Tibial nerve (tissue), 4 donors: ENCODE results near the gene GNG7. TPM values are rescaled to one million over a fixed set of nuclear protein-coding genes. Genes with fewer than 3 reads are reported as not detected.

Experiments used
- DNase-seq, 2 donors: peaks; one replicate each; pipeline ENCODE4 v3.0.0-alpha.2; 2019; ENCODE audit warnings: low spot score in 2 of 2
- H3K27ac ChIP-seq, 4 donors: fragments of 200-600 bp; sonication (generic) in 3 of 4; one replicate each; pipeline ENCODE4 v1.5.1; 2017 to 2019; ENCODE audit warnings: mild to moderate bottlenecking in 1 of 4
- H3K27me3 ChIP-seq, 2 donors: fragments of 200-600 bp; sonication (generic) in 1 of 2; one replicate each; pipeline versions ENCODE4 v1.5.1 to v1.6.0; 2017 to 2019
- H3K36me3 ChIP-seq, 3 donors: fragments of 200-600 bp; sonication (generic); one replicate each; pipeline ENCODE4 v1.5.1; 2018 to 2019
- H3K4me1 ChIP-seq, 4 donors: fragments of 200-600 bp; sonication (generic) in 3 of 4; one replicate each; pipeline ENCODE4 v1.5.1; 2017 to 2019
- H3K4me3 ChIP-seq, 4 donors: fragments of 200-600 bp; sonication (generic) in 3 of 4; one replicate each; pipeline ENCODE4 v1.5.1; 2017 to 2019; ENCODE audit warnings: mild to moderate bottlenecking in 1 of 4, moderate library complexity in 1 of 4
- H3K9me3 ChIP-seq, 4 donors: fragments of 200-600 bp; sonication (generic) in 3 of 4; one replicate each; pipeline ENCODE4 v1.5.1; 2017 to 2019
- EP300 ChIP-seq, 2 donors: sonication (generic); formaldehyde crosslinking; IDR thresholded peaks; one replicate each; pipeline ENCODE4 v1.6.1; 2017; ENCODE audit warnings: antibody characterized with exemption in 2 of 2, mild to moderate bottlenecking in 1 of 2
- POLR2A ChIP-seq, 2 donors: fragments of 450-650 bp; IDR thresholded peaks; one replicate each; pipeline ENCODE4 v1.6.1; 2017; ENCODE audit warnings: antibody characterized with exemption in 2 of 2, mild to moderate bottlenecking in 2 of 2, moderate library complexity in 2 of 2
- WGBS, 2 donors: methylation state at CpG; one replicate each; pipeline ENCODE4 v1.1.5; 2018; 5-methylcytosine and 5-hydroxymethylcytosine counted together
- total RNA-seq, 4 donors: library from RNA; depleted of rRNA; stranded (reverse); fragments of >200 nt; gene quantifications; one replicate each; pipeline ENCODE4 v1.1.0, GENCODE V29; 2016
- TF ChIP-seq, protein P1 (sequence below), 5 experiments: fragments of 200-600 bp in 3 of 5; fragments of 450-650 bp in 2 of 5; sonication (generic) in 3 of 5; IDR thresholded peaks; one replicate each; pipeline ENCODE4 v1.5.1; 2016 to 2019; ENCODE audit warnings: antibody characterized with exemption in 5 of 5, mild to moderate bottlenecking in 3 of 5, moderate library complexity in 2 of 5

The GNG7 gene
- total RNA-seq, 4 donors from 2014 or later: 2.6 to 5.3 (median 3.5) TPM

DNA sequence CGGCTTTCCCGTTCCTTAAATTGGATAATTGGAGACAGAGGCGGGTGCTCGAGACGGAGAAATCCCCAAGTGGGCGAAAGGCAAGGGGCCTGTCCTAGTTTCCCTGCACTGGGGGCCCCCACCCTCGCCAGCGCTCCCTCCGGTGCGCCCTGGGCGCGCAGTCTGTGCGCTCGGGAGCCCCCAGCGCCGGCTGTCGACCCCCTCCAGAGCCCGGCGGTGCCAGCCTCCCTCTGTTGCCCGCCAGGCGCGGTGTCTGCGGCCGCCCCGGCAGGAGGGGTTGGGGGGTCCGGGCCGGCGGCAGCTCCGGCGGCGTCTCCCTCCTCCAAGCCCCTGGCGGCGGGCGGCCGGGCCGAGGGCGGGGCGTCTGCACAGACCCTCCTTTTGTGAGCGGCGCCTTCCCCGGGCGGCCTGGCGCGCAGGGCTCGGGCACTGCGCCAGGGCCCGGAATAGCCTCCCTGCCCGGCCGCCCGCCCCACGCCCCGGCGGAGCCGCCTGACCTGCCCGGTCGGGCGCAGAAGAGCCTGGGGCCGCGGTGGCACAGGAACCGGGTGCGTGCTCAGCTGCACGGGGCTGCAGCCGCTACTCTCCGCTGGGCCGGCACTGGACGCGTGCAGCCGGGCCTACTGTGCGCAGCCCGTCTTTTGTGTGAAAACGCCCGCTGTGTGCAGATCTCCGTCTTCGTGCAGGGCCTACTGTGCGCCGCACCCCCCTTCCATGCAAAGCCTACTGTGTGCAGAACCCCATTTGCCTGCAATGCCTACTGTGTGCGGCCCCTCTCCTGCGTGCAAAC lies 213.4 kb downstream of the GNG7 start:
- no peaks in the 10 kb centered on the region for H3K9me3 ChIP-seq
- H3K4me1 ChIP-seq: peaks cover 0 to 44% (median 24%) of the 10 kb centered on the region in 4 donors
- no peak for DNase-seq
- peaks cover 0 to 12% of the 10 kb centered on the region in 2 donors for H3K27me3 ChIP-seq
- H3K36me3 ChIP-seq: no peaks in the 10 kb centered on the region
- H3K27ac ChIP-seq: peak overlapping the region in 1 of 4 donors; percentile 69
- WGBS, 2 donors: 4 to 5% methylated on average over 38 to 54 of the region's 78 CpGs
- TF ChIP-seq, protein P1, sequence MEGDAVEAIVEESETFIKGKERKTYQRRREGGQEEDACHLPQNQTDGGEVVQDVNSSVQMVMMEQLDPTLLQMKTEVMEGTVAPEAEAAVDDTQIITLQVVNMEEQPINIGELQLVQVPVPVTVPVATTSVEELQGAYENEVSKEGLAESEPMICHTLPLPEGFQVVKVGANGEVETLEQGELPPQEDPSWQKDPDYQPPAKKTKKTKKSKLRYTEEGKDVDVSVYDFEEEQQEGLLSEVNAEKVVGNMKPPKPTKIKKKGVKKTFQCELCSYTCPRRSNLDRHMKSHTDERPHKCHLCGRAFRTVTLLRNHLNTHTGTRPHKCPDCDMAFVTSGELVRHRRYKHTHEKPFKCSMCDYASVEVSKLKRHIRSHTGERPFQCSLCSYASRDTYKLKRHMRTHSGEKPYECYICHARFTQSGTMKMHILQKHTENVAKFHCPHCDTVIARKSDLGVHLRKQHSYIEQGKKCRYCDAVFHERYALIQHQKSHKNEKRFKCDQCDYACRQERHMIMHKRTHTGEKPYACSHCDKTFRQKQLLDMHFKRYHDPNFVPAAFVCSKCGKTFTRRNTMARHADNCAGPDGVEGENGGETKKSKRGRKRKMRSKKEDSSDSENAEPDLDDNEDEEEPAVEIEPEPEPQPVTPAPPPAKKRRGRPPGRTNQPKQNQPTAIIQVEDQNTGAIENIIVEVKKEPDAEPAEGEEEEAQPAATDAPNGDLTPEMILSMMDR (IDR thresholded peaks at IDR 0.05): peak in 1 of 5 experiments; percentile 26
- TF ChIP-seq POLR2A (IDR thresholded peaks at IDR 0.05) (no peak), EP300 (IDR thresholded peaks at IDR 0.05) (no peak)
- H3K4me3 ChIP-seq: peak overlapping the region; percentile 19 to 59 (median 32)

DNA sequence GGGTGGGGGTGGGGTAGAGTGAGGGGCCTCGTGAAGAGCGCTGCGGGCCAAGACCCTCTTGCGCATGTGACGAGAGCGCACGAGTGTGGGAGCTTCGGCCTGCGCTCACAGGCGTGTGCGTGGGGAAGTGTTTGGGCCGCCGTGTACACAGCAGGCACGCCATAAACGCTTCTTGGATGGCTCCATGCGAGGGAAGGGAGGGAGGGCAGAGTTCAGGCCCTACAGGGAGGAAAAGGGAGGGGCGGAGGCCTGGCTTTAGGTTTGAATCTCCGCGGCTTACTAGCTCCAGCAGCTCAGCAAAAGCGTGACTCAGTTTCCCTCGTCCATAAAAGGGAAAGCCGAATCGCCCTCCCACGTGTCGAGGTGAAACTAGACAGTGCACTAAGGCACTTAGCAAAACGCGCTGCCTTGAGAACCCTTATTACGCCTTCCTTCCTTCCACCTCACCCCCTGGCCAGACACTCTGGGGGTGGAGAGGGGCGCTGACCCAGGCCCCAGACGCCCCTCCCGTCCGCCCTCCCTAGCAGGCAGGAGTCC lies 214.0 kb downstream of the GNG7 start:
- Histone ChIP-seq H3K4me3 (peak overlapping the region; percentile 19 to 59 (median 32)), H3K27me3 (peaks cover 0 to 12% of the 10 kb centered on the region in 2 donors), H3K4me1 (peaks cover 0 to 39% (median 23%) of the 10 kb centered on the region in 4 donors), H3K9me3 (peaks cover 0 to 4% (median 0%) of the 10 kb centered on the region in 4 donors), H3K27ac (peak overlapping the region in 1 of 4 donors; percentile 69), H3K36me3 (no peaks in the 10 kb centered on the region)
- DNase-seq: no peak
- 6% methylated on average over 28 to 32 of the region's 32 CpGs for WGBS, 2 donors
- TF ChIP-seq EP300 (IDR thresholded peaks at IDR 0.05) (no peak), POLR2A (IDR thresholded peaks at IDR 0.05) (no peak)
- TF ChIP-seq, protein P1 (IDR thresholded peaks at IDR 0.05): no peak

DNA sequence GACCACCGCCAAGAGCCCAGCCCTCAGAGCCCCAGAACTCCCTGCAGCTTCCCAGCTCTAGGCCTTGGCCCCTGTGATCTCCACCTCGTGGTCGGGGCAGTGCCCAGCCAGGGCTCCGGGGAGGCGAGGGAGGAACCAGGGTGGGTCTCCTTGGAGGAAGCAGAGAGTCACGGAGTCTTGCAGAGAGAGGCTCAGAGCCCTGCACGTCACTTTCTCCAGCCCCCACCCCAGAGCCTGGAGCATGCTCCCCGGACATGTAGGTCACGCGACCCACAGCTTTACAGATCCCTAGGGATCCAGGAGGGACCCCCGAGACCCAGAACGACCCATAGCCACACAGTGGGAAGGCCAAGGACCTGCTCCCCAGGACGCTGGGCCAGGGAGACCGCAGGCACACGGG lies 214.7 kb downstream of the GNG7 start:
- no peak for DNase-seq
- no peak for TF ChIP-seq POLR2A (IDR thresholded peaks at IDR 0.05)
- TF ChIP-seq EP300 (IDR thresholded peaks at IDR 0.05): no peak
- TF ChIP-seq, protein P1 (IDR thresholded peaks at IDR 0.05): no peak
- H3K27ac ChIP-seq: no peak overlapping the region
- 15 to 16% methylated on average over 15 of the region's 15 CpGs for WGBS, 2 donors
- H3K4me1 ChIP-seq: peaks cover 0 to 39% (median 23%) of the 10 kb centered on the region in 4 donors
- no peaks in the 10 kb centered on the region for H3K36me3 ChIP-seq
- peaks cover 0 to 10% (median 0%) of the 10 kb centered on the region in 4 donors for H3K9me3 ChIP-seq
- H3K27me3 ChIP-seq: peaks cover 0 to 12% of the 10 kb centered on the region in 2 donors
- H3K4me3 ChIP-seq: peak overlapping the region in 1 of 4 donors; percentile 59

DNA sequence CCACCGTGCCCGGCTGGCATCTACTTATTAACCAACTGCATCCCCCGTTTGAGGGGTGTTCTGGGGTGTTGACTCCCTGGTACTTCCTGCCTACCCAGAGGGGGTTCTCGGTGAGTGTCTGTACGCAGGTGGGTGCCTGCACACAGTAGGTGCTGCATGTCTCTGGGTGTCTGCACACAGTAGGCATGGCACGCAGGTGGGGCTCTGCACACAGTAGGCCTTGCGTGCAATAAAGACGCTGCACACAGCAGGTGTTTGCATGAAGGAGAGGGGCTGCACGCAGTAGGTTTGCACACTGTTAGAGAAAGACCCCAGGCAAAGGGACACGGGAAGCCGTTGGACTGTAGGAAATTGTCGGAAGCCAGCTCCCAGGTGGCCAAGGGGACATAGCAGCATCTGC lies 215.4 kb downstream of the GNG7 start:
- TF ChIP-seq POLR2A (IDR thresholded peaks at IDR 0.05) (no peak), EP300 (IDR thresholded peaks at IDR 0.05) (no peak)
- TF ChIP-seq, protein P1 (IDR thresholded peaks at IDR 0.05): no peak
- no peaks in the 10 kb centered on the region for H3K36me3 ChIP-seq
- no peak overlapping the region for H3K27ac ChIP-seq
- DNase-seq: no peak
- no peak overlapping the region for H3K4me3 ChIP-seq
- H3K9me3 ChIP-seq: peaks cover 0 to 11% (median 0%) of the 10 kb centered on the region in 4 donors
- peaks cover 0 to 12% of the 10 kb centered on the region in 2 donors for H3K27me3 ChIP-seq
- H3K4me1 ChIP-seq: peaks cover 0 to 39% (median 23%) of the 10 kb centered on the region in 4 donors
- WGBS, 2 donors: 81 to 84% methylated on average over 12 of the region's 12 CpGs

DNA sequence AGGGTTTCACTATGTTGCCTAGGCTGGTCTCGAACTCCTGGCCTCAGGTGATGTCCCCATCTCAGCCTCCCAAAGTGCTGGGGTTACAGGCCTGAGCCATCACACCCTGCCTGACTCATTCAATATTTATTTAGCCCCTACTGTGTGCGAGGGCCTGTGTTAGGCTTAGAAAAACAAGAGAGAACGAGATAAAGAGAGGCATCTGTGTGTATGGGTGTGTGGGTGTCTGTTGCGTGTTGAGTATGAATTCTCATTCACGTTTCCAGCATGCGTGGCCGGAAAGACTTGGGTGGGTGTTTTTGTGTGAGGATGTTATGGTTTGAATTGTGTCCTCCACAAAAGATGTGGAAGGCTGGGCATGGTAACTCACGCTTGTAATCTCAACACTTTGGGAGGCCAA lies 217.1 kb downstream of the GNG7 start:
- H3K9me3 ChIP-seq: peaks cover 0 to 11% (median 0%) of the 10 kb centered on the region in 4 donors
- H3K4me3 ChIP-seq: no peak overlapping the region
- 43 to 49% methylated on average over 8 of the region's 8 CpGs for WGBS, 2 donors
- H3K27ac ChIP-seq: no peak overlapping the region
- H3K4me1 ChIP-seq: peaks cover 0 to 24% (median 16%) of the 10 kb centered on the region in 4 donors
- TF ChIP-seq POLR2A (IDR thresholded peaks at IDR 0.05): no peak
- no peak for TF ChIP-seq EP300 (IDR thresholded peaks at IDR 0.05)
- TF ChIP-seq, protein P1 (IDR thresholded peaks at IDR 0.05): no peak
- H3K27me3 ChIP-seq: peaks cover 0 to 5% of the 10 kb centered on the region in 2 donors
- H3K36me3 ChIP-seq: no peaks in the 10 kb centered on the region
- DNase-seq: no peak
